Mesodermal cell (in vitro differentiated cells): ENCODE results near the gene ZBTB16.

Experiments used
- H3K27ac ChIP-seq: 2 replicates; pipeline ENCODE4 v1.7.0; 2013; ENCODE audit warnings: mild to moderate bottlenecking, low read depth, low read length, moderate library complexity; ENCODE audit not compliant: severe bottlenecking
- H3K36me3 ChIP-seq: 2 replicates; pipeline ENCODE4 v1.7.1; 2013; ENCODE audit warnings: mild to moderate bottlenecking, low read length, moderate library complexity; ENCODE audit not compliant: control insufficient read depth, insufficient read depth
- H3K4me1 ChIP-seq: one replicate; pipeline ENCODE4 v1.7.1; 2013; ENCODE audit warnings: mild to moderate bottlenecking, low read length; ENCODE audit not compliant: insufficient read depth, control insufficient read depth, poor library complexity, severe bottlenecking
- H3K4me3 ChIP-seq: 2 replicates; pipeline ENCODE4 v1.7.0; 2013; ENCODE audit warnings: low read length, control low read depth, mild to moderate bottlenecking; ENCODE audit not compliant: insufficient read depth, poor library complexity, severe bottlenecking; ENCODE audit errors: extremely low read depth
- H3K9me3 ChIP-seq: 2 replicates; pipeline ENCODE4 v1.7.1; 2013; ENCODE audit warnings: mild to moderate bottlenecking, low read length, moderate library complexity; ENCODE audit not compliant: control insufficient read depth
- WGBS, 2 experiments: methylation state at CpG; one replicate each; pipeline ENCODE4 v1.1.5; 2013; ENCODE audit warnings: missing lambda C conversion rate in 2 of 2; ENCODE audit not compliant: insufficient coverage in 2 of 2; 5-methylcytosine and 5-hydroxymethylcytosine counted together

The ZBTB16 gene

GRCh38 chr11:114027926-114028325, 31.6 kb upstream of the ZBTB16 start:
- no peaks in the 10 kb centered on the region for H3K4me1 ChIP-seq
- H3K27ac ChIP-seq, result no peak overlapping the region
- H3K4me3 ChIP-seq, result no peak overlapping the region
- H3K36me3 ChIP-seq, result no peaks in the 10 kb centered on the region
- no peaks in the 10 kb centered on the region for H3K9me3 ChIP-seq
- WGBS, 2 experiments, result 86% methylated on average over 2 of the region's 4 CpGs; no CpG with 5 or more reads in 1 of the 2 experiments

GRCh38 chr11:114031246-114031966, 28.1 kb upstream of the ZBTB16 start:
- no peak overlapping the region for H3K27ac ChIP-seq
- no peaks in the 10 kb centered on the region for H3K36me3 ChIP-seq
- H3K9me3 ChIP-seq, result no peaks in the 10 kb centered on the region
- H3K4me1 ChIP-seq, result no peaks in the 10 kb centered on the region
- no peak overlapping the region for H3K4me3 ChIP-seq
- 91 to 94% methylated on average over 5 to 11 of the region's 18 CpGs for WGBS, 2 experiments

GRCh38 chr11:114031967-114032320, 27.6 kb upstream of the ZBTB16 start:
- no peaks in the 10 kb centered on the region for H3K4me1 ChIP-seq
- H3K9me3 ChIP-seq, result no peaks in the 10 kb centered on the region
- no peaks in the 10 kb centered on the region for H3K36me3 ChIP-seq
- no peak overlapping the region for H3K4me3 ChIP-seq
- 85 to 93% methylated on average over 4 to 5 of the region's 5 CpGs for WGBS, 2 experiments
- H3K27ac ChIP-seq, result no peak overlapping the region

- H3K27ac ChIP-seq, result no peak overlapping the region
- WGBS, 2 experiments, result 79 to 86% methylated on average over 2 to 5 of the region's 5 CpGs
Observed at GRCh38 chr11:114033066-114033465, 26.4 kb upstream of the ZBTB16 start.

GRCh38 chr11:114033572-114033971, 25.9 kb upstream of the ZBTB16 start:
- no peaks in the 10 kb centered on the region for H3K9me3 ChIP-seq
- H3K4me3 ChIP-seq, result no peak overlapping the region
- WGBS, 2 experiments, result 95 to 100% methylated on average over 1 to 2 of the region's 2 CpGs
- H3K36me3 ChIP-seq, result no peaks in the 10 kb centered on the region
- H3K27ac ChIP-seq, result no peak overlapping the region
- H3K4me1 ChIP-seq, result no peaks in the 10 kb centered on the region

More at GRCh38 chr11:114033066-114033465, 26.4 kb upstream of the ZBTB16 start:
- H3K9me3 ChIP-seq, result no peaks in the 10 kb centered on the region
- no peaks in the 10 kb centered on the region for H3K36me3 ChIP-seq
- H3K4me1 ChIP-seq, result no peaks in the 10 kb centered on the region
- H3K4me3 ChIP-seq, result no peak overlapping the region

- WGBS, 2 experiments, result 93 to 97% methylated on average over 7 to 11 of the region's 11 CpGs
- Histone ChIP-seq H3K36me3 (no peaks in the 10 kb centered on the region), H3K27ac (no peak overlapping the region), H3K4me3 (no peak overlapping the region), H3K9me3 (no peaks in the 10 kb centered on the region), H3K4me1 (no peaks in the 10 kb centered on the region)
Observed at GRCh38 chr11:114034956-114035355, 24.6 kb upstream of the ZBTB16 start.

- H3K4me3 ChIP-seq, result peak overlapping the region; percentile 11
- 0 to 13% methylated on average over 28 of the region's 37 CpGs for WGBS, 2 experiments
Observed at GRCh38 chr11:114036147-114036811, 23.2 kb upstream of the ZBTB16 start.

GRCh38 chr11:114036958-114037357, 22.6 kb upstream of the ZBTB16 start:
- 100% methylated on average over 1 of the region's 3 CpGs for WGBS, 2 experiments
- peaks cover 7% of the 10 kb centered on the region for H3K4me1 ChIP-seq
- no peaks in the 10 kb centered on the region for H3K9me3 ChIP-seq
- H3K4me3 ChIP-seq, result no peak overlapping the region
- H3K36me3 ChIP-seq, result no peaks in the 10 kb centered on the region
- H3K27ac ChIP-seq, result no peak overlapping the region

More at GRCh38 chr11:114036147-114036811, 23.2 kb upstream of the ZBTB16 start:
- Histone ChIP-seq H3K36me3 (no peaks in the 10 kb centered on the region), H3K27ac (no peak overlapping the region), H3K4me1 (peaks cover 7% of the 10 kb centered on the region), H3K9me3 (no peaks in the 10 kb centered on the region)

GRCh38 chr11:114039551-114039950, 20.0 kb upstream of the ZBTB16 start:
- no peak overlapping the region for H3K27ac ChIP-seq
- H3K4me3 ChIP-seq, result no peak overlapping the region
- no peaks in the 10 kb centered on the region for H3K9me3 ChIP-seq
- H3K36me3 ChIP-seq, result no peaks in the 10 kb centered on the region
- no CpG with 5 or more reads among the region's 3 CpGs for WGBS, 2 experiments
- peaks cover 7% of the 10 kb centered on the region for H3K4me1 ChIP-seq

- no peak overlapping the region for H3K4me3 ChIP-seq
- peaks cover 7% of the 10 kb centered on the region for H3K4me1 ChIP-seq
- no peaks in the 10 kb centered on the region for H3K36me3 ChIP-seq
- H3K27ac ChIP-seq, result peak overlapping the region; percentile 58
- WGBS, 2 experiments, result 80 to 89% methylated on average over 6 of the region's 7 CpGs
- H3K9me3 ChIP-seq, result no peaks in the 10 kb centered on the region
Observed at GRCh38 chr11:114040706-114041211, 18.8 kb upstream of the ZBTB16 start.

- Histone ChIP-seq H3K4me1 (peaks cover 7% of the 10 kb centered on the region), H3K4me3 (no peak overlapping the region), H3K9me3 (no peaks in the 10 kb centered on the region), H3K27ac (no peak overlapping the region), H3K36me3 (no peaks in the 10 kb centered on the region)
- 88 to 92% methylated on average over 4 to 5 of the region's 5 CpGs for WGBS, 2 experiments
Observed at GRCh38 chr11:114042234-114042633, 17.3 kb upstream of the ZBTB16 start.
